ENCODE data around the gene STK17B.

Gene STK17B

DNA sequence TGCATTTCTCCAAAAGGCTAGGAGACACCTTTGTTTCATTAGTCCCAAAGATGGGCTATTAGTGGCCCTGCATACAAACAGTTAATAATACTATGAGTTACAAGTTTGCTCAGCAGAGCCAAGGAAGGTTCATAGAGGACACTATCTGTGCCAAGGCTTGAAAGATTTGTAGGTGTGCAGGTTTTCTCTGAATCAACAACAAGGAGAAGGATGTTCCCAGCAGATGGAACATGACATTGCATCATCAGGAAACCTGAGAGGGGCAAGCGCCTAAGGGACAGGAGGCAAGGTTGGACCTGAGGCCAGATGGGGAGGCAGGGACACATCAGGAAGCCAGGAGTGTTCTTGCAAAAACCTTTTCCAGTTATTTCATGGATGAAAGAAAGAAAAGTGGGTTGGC lies 35.4 kb upstream of the STK17B start:
- no peak overlapping the region for H3K27ac ChIP-seq (ENCODE audit: extremely low read depth, low read depth, low read length)
- no peaks in the 10 kb centered on the region for H3K36me3 ChIP-seq (ENCODE audit: control insufficient read depth in 2 of 2, insufficient read depth in 1 of 2, low read length in 2 of 2)
- ChIA-PET POLR2A (no interaction called here), CTCF (no interaction called here)
- TF ChIP-seq ZNF292 (tag by site-specific recombination; IDR thresholded peaks at IDR 0.05; ENCODE audit: borderline replicate concordance, low read depth) (no peak), ZNF670 (tag by site-specific recombination; IDR thresholded peaks at IDR 0.05; ENCODE audit: low read depth) (no peak), ZNF776 (tag by site-specific recombination; IDR thresholded peaks at IDR 0.05; ENCODE audit: borderline replicate concordance) (no peak), SETDB1 (IDR thresholded peaks at IDR 0.05; ENCODE audit: insufficient read length, low read length) (no peak), ZFHX2 (tag by site-specific recombination; conservative IDR thresholded peaks at IDR 0.05) (no peak), KLF8 (tag by site-specific recombination; IDR thresholded peaks at IDR 0.05) (no peak), ZNF521 (tag by site-specific recombination; IDR thresholded peaks at IDR 0.05) (no peak), ZSCAN23 (tag by site-specific recombination; IDR thresholded peaks at IDR 0.05) (no peak), ZNF549 (tag by site-specific recombination; IDR thresholded peaks at IDR 0.05) (no peak), ZNF112 (tag by site-specific recombination; IDR thresholded peaks at IDR 0.05) (no peak)
- H3K9me3 ChIP-seq (ENCODE audit: control insufficient read depth, insufficient read depth, low read depth, low read length), result no peaks in the 10 kb centered on the region
- H3K4me3 ChIP-seq (ENCODE audit: low read depth, low read length), result no peak overlapping the region
- no peaks in the 10 kb centered on the region for H3K4me1 ChIP-seq (ENCODE audit: control insufficient read depth, insufficient read depth, low read length)

DNA sequence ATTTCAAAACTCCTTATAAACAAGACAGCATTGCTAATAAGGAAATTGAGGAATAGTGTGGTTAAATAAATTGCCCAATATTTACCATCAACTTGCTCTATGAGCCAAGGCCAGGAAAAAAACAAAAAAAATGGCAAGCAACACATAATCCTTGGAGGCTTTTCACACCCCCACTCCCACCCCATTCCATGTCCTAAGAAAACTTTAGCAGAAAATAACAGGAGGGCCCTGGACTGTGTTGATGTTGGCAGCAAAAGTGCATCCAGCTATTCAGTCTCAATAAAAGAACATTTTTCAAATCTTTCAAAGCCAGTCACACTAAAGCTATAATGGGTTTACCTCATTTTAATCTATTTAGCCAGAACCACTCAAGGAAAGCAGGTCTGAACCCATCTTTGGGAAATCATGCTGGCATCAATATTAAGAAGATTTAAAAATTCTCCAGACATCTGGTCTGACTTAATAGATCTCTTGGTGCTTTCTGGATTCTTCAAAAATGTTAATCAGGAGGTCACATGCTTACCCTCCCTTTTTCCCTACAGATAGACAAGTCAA lies 34.6 kb upstream of the STK17B start:
- Histone ChIP-seq H3K36me3 (ENCODE audit: control insufficient read depth in 2 of 2, insufficient read depth in 1 of 2, low read length in 2 of 2) (no peaks in the 10 kb centered on the region), H3K4me3 (ENCODE audit: low read depth, low read length) (no peak overlapping the region), H3K27ac (ENCODE audit: extremely low read depth, low read depth, low read length) (no peak overlapping the region), H3K4me1 (ENCODE audit: control insufficient read depth, insufficient read depth, low read length) (no peaks in the 10 kb centered on the region), H3K9me3 (ENCODE audit: control insufficient read depth, insufficient read depth, low read depth, low read length) (no peaks in the 10 kb centered on the region)
- POLR2A ChIA-PET, result no interaction called here
- TF ChIP-seq RBAK (tag by site-specific recombination; IDR thresholded peaks at IDR 0.05), result no peak
- TF ChIP-seq KLF1 (tag by site-specific recombination; IDR thresholded peaks at IDR 0.05), result no peak
- no peak for TF ChIP-seq MYNN (tag by site-specific recombination; IDR thresholded peaks at IDR 0.05; ENCODE audit: borderline replicate concordance)
- no peak for TF ChIP-seq ZNF600 (tag by site-specific recombination; IDR thresholded peaks at IDR 0.05)
- no peak for TF ChIP-seq ZNF830 (tag by site-specific recombination; IDR thresholded peaks at IDR 0.05; ENCODE audit: low read depth)
- no peak for TF ChIP-seq ZNF175 (tag by site-specific recombination; IDR thresholded peaks at IDR 0.05)
- no peak for TF ChIP-seq ZNF138 (tag by site-specific recombination; IDR thresholded peaks at IDR 0.05; ENCODE audit: borderline replicate concordance)
- TF ChIP-seq, protein P1, sequence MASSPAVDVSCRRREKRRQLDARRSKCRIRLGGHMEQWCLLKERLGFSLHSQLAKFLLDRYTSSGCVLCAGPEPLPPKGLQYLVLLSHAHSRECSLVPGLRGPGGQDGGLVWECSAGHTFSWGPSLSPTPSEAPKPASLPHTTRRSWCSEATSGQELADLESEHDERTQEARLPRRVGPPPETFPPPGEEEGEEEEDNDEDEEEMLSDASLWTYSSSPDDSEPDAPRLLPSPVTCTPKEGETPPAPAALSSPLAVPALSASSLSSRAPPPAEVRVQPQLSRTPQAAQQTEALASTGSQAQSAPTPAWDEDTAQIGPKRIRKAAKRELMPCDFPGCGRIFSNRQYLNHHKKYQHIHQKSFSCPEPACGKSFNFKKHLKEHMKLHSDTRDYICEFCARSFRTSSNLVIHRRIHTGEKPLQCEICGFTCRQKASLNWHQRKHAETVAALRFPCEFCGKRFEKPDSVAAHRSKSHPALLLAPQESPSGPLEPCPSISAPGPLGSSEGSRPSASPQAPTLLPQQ (tag by site-specific recombination; IDR thresholded peaks at IDR 0.05), result no peak
- TF ChIP-seq, protein P2, sequence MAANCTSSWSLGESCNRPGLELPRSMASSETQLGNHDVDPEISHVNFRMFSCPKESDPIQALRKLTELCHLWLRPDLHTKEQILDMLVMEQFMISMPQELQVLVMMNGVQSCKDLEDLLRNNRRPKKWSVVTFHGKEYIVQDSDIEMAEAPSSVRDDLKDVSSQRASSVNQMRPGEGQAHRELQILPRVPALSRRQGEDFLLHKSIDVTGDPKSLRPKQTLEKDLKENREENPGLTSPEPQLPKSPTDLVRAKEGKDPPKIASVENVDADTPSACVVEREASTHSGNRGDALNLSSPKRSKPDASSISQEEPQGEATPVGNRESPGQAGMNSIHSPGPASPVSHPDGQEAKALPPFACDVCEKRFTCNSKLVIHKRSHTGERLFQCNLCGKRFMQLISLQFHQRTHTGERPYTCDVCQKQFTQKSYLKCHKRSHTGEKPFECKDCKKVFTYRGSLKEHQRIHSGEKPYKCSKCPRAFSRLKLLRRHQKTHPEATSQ (tag by site-specific recombination; IDR thresholded peaks at IDR 0.05), result no peak
- TF ChIP-seq ZNF544 (tag by site-specific recombination; IDR thresholded peaks at IDR 0.05), result no peak
- TF ChIP-seq ZNF10 (tag by site-specific recombination; IDR thresholded peaks at IDR 0.05), result no peak
- CTCF ChIA-PET, result no interaction called here
